HG02798 (cell line): ENCODE measurements around the gene TRAK2.
"Not testable (repeated sequence)": the region's sequence is repeated elsewhere in the genome, so short reads cannot be mapped to it uniquely, and the experiment has no call there.

Experiments
- ATAC-seq: cut with Tn5 transposase; IDR thresholded peaks from one replicate; pipeline ENCODE4 v1.9.1; 2021; ENCODE audit warnings: mild to moderate bottlenecking; ENCODE audit not compliant: unreplicated experiment, poor library complexity

The TRAK2 gene

GRCh38 chr2:201451292-201452057 is at the start of gene TRAK2, which contains the start of gene STRADB:
TRAK2 (minus strand) TSS chr2:201451458; CDS start chr2:201420507, 30,951 bp downstream.
STRADB (plus strand) TSS chr2:201451740; CDS start chr2:201454841, 3,101 bp downstream.
- ATAC-seq = peak; percentile 98

- ATAC-seq = no peak
Observed at GRCh38 chr2:201500534-201500933, 49.3 kb upstream of the TRAK2 start.

- ATAC-seq = no peak
Observed at GRCh38 chr2:201496785-201497184, 45.5 kb upstream of the TRAK2 start.

DNA sequence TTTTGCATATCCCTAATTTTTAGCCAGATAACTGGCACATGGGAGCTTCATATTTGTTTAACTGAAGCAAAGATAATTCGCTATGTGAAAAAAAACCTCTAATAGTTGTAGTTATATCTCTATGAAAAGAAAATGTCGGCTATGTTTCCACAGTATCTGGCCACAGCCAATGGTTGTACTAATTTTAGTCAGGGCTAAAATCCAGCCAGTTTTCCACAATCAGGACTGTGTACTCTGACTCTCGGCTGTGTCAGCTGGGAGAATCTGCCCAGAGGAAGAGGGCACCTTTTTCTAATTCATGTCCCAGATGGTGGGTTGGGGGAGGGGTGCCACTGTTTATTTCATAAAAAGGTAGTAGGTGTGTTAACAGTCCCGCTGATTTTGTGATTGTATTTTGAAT is 39.0 kb upstream of the TRAK2 start:
- ATAC-seq = no peak

GRCh38 chr2:201484805-201485204 is 33.5 kb upstream of the TRAK2 start:
- ATAC-seq = no peak

DNA sequence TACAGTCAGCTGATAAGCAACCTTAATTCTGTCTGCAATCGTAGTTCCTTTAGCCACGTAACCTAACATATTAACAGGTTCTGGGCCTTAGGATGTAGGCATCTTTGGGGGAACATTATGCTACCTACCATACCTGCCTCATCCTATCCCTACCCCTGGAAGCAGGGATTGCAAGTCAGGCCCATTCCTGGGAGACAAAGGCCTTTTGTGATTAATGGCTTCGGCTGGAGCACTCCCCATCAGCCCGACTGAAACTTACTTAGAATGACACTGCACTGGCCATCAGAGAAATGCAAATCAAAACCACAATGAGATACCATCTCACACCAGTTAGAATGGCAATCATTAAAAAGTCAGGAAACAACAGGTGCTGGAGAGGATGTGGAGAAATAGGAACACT is 32.5 kb upstream of the TRAK2 start:
- ATAC-seq = not testable (repeated sequence)

DNA sequence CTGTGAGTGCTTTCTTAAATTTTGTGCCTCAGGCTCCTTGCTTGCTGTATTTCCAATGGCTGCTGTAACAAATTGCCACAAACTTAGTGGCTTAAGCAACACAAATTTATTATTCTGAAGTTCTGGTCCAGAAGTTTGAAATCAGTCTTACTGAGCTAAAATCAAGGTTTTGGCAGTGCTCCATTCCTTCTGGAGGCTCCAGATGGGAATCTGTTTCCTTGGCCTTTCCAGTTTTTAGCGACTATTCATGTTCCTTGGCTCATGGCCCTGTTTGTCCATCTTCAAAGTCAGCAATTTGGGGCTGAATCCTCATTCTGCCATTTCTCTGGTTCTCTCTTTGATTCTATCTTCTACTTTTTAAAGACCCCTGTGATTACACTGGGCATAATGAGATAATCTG is 32.1 kb upstream of the TRAK2 start:
- no peak for ATAC-seq

- no peak for ATAC-seq
Observed at GRCh38 chr2:201482543-201482942, 31.3 kb upstream of the TRAK2 start.

DNA sequence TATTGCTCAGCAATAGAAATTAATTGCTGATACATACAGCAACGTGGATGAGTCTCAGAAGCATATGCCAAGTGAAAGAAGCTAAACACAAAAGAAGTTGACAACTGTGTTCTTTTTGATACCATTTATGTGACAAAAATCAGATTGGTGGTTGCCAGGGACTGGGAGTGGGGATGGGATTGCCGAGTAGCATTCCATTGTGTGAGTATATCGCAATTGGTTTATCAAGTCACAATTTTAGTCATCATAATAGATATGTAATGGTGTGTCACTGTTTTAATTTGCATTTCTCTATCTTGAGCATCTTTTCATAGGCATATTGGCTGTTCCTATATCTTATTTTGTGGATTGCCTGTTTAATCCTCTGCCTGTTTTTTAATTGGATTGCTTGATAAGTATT is 21.2 kb upstream of the TRAK2 start:
- ATAC-seq = no peak

DNA sequence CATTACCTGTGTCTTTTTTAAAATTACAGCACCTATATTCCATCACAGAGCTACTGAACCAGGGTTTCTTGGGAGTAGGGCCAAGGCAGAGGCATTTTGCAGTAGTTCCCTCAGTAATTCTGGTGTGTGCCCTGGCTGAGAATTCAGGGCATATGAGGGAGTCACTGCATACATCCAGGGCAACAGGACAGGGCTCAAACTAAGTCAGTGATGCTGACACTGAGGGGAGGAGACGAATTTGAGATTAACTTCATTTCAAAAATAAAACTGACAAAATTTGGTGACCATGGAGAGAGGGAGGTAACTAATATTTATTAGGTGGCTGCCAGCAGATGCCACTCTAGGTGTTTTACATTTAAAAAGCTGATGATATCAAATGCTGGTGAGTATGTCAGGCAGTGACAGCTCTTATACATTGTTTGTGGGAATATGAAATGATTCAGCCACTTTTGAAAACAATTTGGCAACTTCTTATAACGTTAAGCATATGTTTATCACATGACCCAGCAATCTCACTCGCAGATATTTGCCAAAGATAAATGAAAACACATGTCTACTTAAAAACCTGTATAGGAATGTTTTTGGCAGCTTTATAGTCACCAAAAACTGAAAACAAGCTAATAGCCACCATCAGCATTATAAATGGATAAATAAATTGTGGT is 20.6 kb upstream of the TRAK2 start:
- no peak for ATAC-seq

GRCh38 chr2:201470821-201471731 is 19.8 kb upstream of the TRAK2 start:
- no peak for ATAC-seq

DNA sequence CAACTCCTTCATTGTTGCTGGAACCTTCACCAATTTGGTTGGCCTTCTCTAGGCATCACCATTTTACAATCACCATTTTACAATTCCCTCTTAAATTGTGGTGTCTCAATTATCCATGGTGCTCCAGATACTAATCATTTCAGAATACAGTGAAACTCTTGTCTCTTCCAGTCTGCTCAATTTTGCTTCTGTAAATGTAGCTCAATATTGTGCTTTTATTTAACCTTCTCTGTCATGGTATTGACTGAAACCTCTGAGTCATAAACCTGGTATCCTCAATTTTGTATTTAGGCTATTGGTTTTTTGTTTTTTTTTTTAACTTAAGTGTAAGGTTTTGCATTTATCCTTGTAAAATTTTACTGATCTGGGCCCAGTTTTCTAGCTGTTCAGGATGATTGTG is 16.4 kb upstream of the TRAK2 start:
- ATAC-seq = no peak

DNA sequence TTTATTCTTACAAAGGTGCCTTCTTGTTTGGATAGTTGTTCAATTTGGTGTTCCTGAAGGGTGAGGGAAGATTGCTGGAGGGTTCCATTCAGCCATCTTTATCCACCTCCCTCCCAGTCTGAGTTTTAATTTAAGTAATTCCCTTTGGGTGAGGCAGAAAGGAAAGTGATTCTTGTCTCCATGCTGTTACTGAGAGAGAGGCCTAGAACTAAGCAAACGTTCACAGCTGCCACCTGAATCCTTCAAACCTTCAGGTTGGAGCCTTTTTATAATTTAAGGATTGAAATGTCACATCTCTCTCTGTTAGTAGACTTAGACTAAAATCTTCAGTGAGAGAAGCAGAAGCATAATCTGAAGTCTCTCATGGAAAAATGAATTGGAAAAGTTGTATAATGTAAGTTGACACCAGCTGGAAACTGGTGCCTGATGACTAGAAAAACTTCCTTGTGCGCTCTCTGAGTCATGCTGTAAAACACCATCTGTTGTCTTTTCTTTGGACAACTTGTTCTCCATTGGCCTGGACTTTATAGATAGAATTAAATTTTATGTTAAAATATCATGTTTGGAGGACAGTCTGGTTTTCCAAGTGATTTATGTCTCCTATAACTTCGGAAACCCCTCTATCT is 14.9 kb upstream of the TRAK2 start:
- no peak for ATAC-seq

GRCh38 chr2:201465524-201465971 is 14.3 kb upstream of the TRAK2 start:
- ATAC-seq = no peak

DNA sequence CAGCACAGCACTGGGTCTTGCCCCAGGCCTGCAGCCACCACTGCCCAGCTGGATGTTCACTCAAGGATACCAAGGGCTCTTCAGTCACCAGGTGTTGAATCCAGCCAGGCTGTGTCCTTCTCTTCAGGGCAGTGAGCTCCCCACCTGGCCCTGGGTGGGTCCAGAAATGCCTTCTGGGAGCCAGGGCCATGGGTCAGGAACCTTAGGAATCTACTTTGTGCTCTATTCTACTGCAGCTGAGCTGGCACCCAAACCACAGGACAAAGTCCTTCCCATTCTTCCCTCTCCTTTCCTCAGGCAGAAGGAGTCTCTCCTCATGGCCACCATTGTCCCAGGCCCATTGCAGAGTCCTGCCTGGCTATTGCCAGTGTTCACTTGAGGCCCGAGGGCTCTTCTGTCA is 13.3 kb upstream of the TRAK2 start:
- no peak for ATAC-seq

- ATAC-seq = no peak
Observed at GRCh38 chr2:201460532-201460931, 9.3 kb upstream of the TRAK2 start.

GRCh38 chr2:201458381-201458780 is 7.1 kb upstream of the TRAK2 start:
- no peak for ATAC-seq

- ATAC-seq = no peak
Observed at GRCh38 chr2:201452922-201453643, 1.8 kb upstream of the TRAK2 start.

DNA sequence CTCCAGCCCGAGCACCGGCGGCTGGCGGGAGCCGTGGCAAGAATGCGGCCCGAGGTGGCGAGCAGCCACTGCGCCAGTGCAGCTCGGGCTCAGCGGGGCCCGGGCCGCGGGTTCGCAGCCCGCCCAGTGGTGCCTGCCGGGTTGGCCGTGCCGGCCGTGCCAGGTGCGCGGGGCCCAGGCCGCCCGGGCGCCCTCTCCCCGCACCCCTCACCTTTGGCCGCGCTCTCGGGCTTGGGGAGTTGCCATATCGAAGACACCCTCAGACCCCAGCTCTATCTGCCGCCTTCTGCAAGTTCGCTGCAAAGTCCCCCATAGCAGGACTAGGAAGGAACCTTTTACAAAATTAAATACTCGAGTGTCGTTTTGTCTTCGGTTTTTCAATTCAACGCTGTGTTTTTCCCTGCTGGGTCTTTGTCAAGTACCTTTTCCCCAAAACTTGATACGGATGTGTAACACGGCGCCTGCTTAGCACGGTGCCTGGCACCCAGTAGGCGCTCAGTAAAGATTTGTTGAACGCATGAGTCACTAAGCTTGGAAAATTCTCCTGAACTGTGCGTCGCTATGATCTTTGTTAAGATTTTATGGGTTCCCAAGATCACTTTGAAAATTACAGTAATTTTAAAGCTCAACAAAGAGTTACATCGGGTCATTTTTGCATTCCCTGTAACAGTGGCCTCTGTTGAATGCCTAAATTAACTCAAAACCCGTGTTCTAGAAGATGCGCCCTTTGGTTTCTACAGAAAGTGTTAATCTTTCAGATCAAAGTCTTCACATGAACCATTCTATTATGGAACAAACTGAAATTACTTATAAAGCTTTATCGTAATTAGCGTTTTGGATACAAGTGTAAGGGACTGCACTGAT is 1.0 kb upstream of the TRAK2 start:
- ATAC-seq = no peak
